Trophoblast cell (in vitro differentiated cells and primary cell): ENCODE results near the gene TPI1.
A peak's percentile ranks its signal among the peaks of the same experiment; 100 is the strongest.
"Not testable (repeated sequence)": the region's sequence is repeated elsewhere in the genome, so short reads cannot be mapped to it uniquely, and the experiment has no call there.

Source experiments
- DNase-seq, 2 donors: peaks; one replicate each; pipeline ENCODE4 v3.0.0-alpha.2; 2016
- H2AFZ ChIP-seq: 2 replicates; pipeline ENCODE4 v1.6.1; 2013; ENCODE audit warnings: low read length, moderate library complexity, mild to moderate bottlenecking; ENCODE audit not compliant: insufficient read depth, poor library complexity
- H2AK5ac ChIP-seq: 2 replicates; pipeline ENCODE4 v1.6.1; 2013; ENCODE audit warnings: mild to moderate bottlenecking, low read length
- H2BK120ac ChIP-seq: 2 replicates; pipeline ENCODE4 v1.6.1; 2013; ENCODE audit warnings: low read length, mild to moderate bottlenecking, moderate library complexity; ENCODE audit not compliant: insufficient read depth, poor library complexity
- H2BK12ac ChIP-seq: 2 replicates; pipeline ENCODE4 v1.6.1; 2013; ENCODE audit warnings: mild to moderate bottlenecking, low read length, moderate library complexity
- H2BK5ac ChIP-seq: 2 replicates; pipeline ENCODE4 v1.6.1; 2013; ENCODE audit warnings: low read length, low read depth, moderate library complexity, mild to moderate bottlenecking; ENCODE audit not compliant: poor library complexity
- H3K14ac ChIP-seq: 2 replicates; pipeline ENCODE4 v1.6.1; 2013; ENCODE audit warnings: mild to moderate bottlenecking, low read length
- H3K18ac ChIP-seq: 2 replicates; pipeline ENCODE4 v1.6.1; 2013; ENCODE audit warnings: mild to moderate bottlenecking, low read length
- H3K23ac ChIP-seq: 2 replicates; pipeline ENCODE4 v1.6.1; 2013; ENCODE audit warnings: low read length
- H3K27ac ChIP-seq: 2 replicates; pipeline ENCODE4 v1.5.1; 2013; ENCODE audit warnings: low read depth, mild to moderate bottlenecking, inconsistent platforms, low read length, moderate library complexity
- H3K27me3 ChIP-seq: 2 replicates; pipeline ENCODE4 v1.6.1; 2013; ENCODE audit warnings: inconsistent platforms, mild to moderate bottlenecking, low read length, moderate library complexity; ENCODE audit not compliant: insufficient read depth
- H3K36me3 ChIP-seq, 2 experiments: 1 replicate in 1 of 2; 2 replicates in 1 of 2; pipeline ENCODE4 v1.6.1; 2013; ENCODE audit warnings: low read length in 2 of 2, mild to moderate bottlenecking in 2 of 2, moderate library complexity in 1 of 2; ENCODE audit not compliant: insufficient read depth in 2 of 2, control insufficient read depth in 1 of 2
- H3K4ac ChIP-seq: 2 replicates; pipeline ENCODE4 v1.6.1; 2013; ENCODE audit warnings: low read depth, mild to moderate bottlenecking, low read length, moderate library complexity
- H3K4me1 ChIP-seq, 2 experiments: 1 replicate in 1 of 2; 2 replicates in 1 of 2; pipeline ENCODE4 v1.6.1; 2013; ENCODE audit warnings: low read length in 2 of 2, mild to moderate bottlenecking in 2 of 2, moderate library complexity in 1 of 2; ENCODE audit not compliant: insufficient read depth in 2 of 2, control insufficient read depth in 1 of 2
- H3K4me2 ChIP-seq: 2 replicates; pipeline ENCODE4 v1.6.1; 2013; ENCODE audit warnings: inconsistent platforms, mild to moderate bottlenecking, low read length, moderate library complexity
- H3K4me3 ChIP-seq: 2 replicates; pipeline ENCODE4 v1.5.1; 2013; ENCODE audit warnings: mild to moderate bottlenecking, low read depth, low read length, inconsistent platforms
- H3K79me1 ChIP-seq: one replicate; pipeline ENCODE4 v1.6.1; 2013; ENCODE audit warnings: low read length
- H3K79me2 ChIP-seq: 2 replicates; pipeline ENCODE4 v1.6.1; 2013; ENCODE audit warnings: low read length, mild to moderate bottlenecking; ENCODE audit not compliant: control insufficient read depth, insufficient read depth, poor library complexity
- H3K9ac ChIP-seq: 2 replicates; pipeline ENCODE4 v1.6.1; 2013; ENCODE audit warnings: mild to moderate bottlenecking, low read length
- H3K9me3 ChIP-seq: 2 replicates; pipeline ENCODE4 v1.6.1; 2013; ENCODE audit warnings: low read depth, mild to moderate bottlenecking, control low read depth, inconsistent platforms, low read length; ENCODE audit not compliant: insufficient read depth
- H4K12ac ChIP-seq: 2 replicates; pipeline ENCODE4 v1.6.1; 2013; ENCODE audit warnings: low read depth, mild to moderate bottlenecking, low read length, moderate library complexity
- H4K8ac ChIP-seq: 2 replicates; pipeline ENCODE4 v1.6.1; 2013; ENCODE audit warnings: low read depth, mild to moderate bottlenecking, low read length, moderate library complexity
- H4K91ac ChIP-seq: one replicate; pipeline ENCODE4 v1.6.1; 2013; ENCODE audit warnings: low read depth, mild to moderate bottlenecking, low read length, moderate library complexity
- WGBS: extraction: QIAGEN DNeasy Blood & Tissue Kit; methylation state at CpG from one replicate; pipeline ENCODE4 v1.1.7; 2013; ENCODE audit warnings: missing lambda C conversion rate; ENCODE audit not compliant: insufficient read length, insufficient coverage; ENCODE audit errors: extremely low coverage; 5-methylcytosine and 5-hydroxymethylcytosine counted together

Gene TPI1

GRCh38 chr12:6903722-6904121, 36.4 kb downstream of the TPI1 start:
- Histone ChIP-seq H3K18ac (no peak overlapping the region), H3K4me1 (peaks cover 4 to 6% of the 10 kb centered on the region in 2 experiments), H2BK120ac (no peak overlapping the region), H4K12ac (no peak overlapping the region), H3K9me3 (no peaks in the 10 kb centered on the region), H4K91ac (no peak overlapping the region), H4K8ac (no peak overlapping the region), H3K4me3 (no peak overlapping the region), H3K4me2 (no peak overlapping the region), H3K4ac (no peak overlapping the region), H3K27me3 (no peaks in the 10 kb centered on the region), H2AFZ (no peak overlapping the region), H3K36me3 (no peaks in the 10 kb centered on the region), H2AK5ac (no peak overlapping the region), H3K79me1 (peaks cover 8% of the 10 kb centered on the region), H3K79me2 (peaks cover 3% of the 10 kb centered on the region), H2BK12ac (no peak overlapping the region), H3K14ac (no peak overlapping the region), H2BK5ac (no peak overlapping the region), H3K23ac (no peak overlapping the region), H3K27ac (no peak overlapping the region), H3K9ac (no peak overlapping the region)
- no CpG with 5 or more reads among the region's 1 CpG for WGBS
- DNase-seq = no peak

- peak; percentile 91 to 96 for DNase-seq
- peak within 1 kb of the TSS; percentile 65 for H3K4me2 ChIP-seq
- H3K9me3 ChIP-seq = no peaks in the 10 kb centered on the region
- peak within 1 kb of the TSS; percentile 48 for H2AK5ac ChIP-seq
- WGBS = no CpG with 5 or more reads among the region's 34 CpGs
- H3K36me3 ChIP-seq = no peaks in the 10 kb centered on the region
- H3K14ac ChIP-seq = peak within 1 kb of the TSS; percentile 93
- H4K12ac ChIP-seq = peak within 1 kb of the TSS; percentile 87
- peak within 1 kb of the TSS; percentile 78 for H4K91ac ChIP-seq
- H3K4me3 ChIP-seq = peak within 1 kb of the TSS; percentile 76
- H3K79me2 ChIP-seq = peaks cover 3% of the 10 kb centered on the region
- peak within 1 kb of the TSS; percentile 56 for H2BK120ac ChIP-seq
- peaks cover 4 to 6% of the 10 kb centered on the region in 2 experiments for H3K4me1 ChIP-seq
- H2BK5ac ChIP-seq = peak within 1 kb of the TSS; percentile 41
- H3K27me3 ChIP-seq = no peaks in the 10 kb centered on the region
- H2AFZ ChIP-seq = peak within 1 kb of the TSS; percentile 86
- H3K9ac ChIP-seq = peak within 1 kb of the TSS; percentile 8
- H4K8ac ChIP-seq = peak within 1 kb of the TSS; percentile 94
- peak within 1 kb of the TSS; percentile 60 for H3K4ac ChIP-seq
- H3K23ac ChIP-seq = no peak within 1 kb of the TSS
- H2BK12ac ChIP-seq = no peak within 1 kb of the TSS
- H3K18ac ChIP-seq = peak within 1 kb of the TSS; percentile 67
- peaks cover 8% of the 10 kb centered on the region for H3K79me1 ChIP-seq
- H3K27ac ChIP-seq = no peak within 1 kb of the TSS
Measured at GRCh38 chr12:6904280-6905276, 37.2 kb downstream of the TPI1 start, which contains the start of gene LRRC23. LRRC23 (plus strand) TSS chr12:6904822; CDS start chr12:6905634, 812 bp downstream.

- H4K12ac ChIP-seq = peak overlapping the region; percentile 78
- H2AK5ac ChIP-seq = no peak overlapping the region
- no peak overlapping the region for H3K4ac ChIP-seq
- no peak overlapping the region for H2BK120ac ChIP-seq
- no peak overlapping the region for H3K14ac ChIP-seq
- H3K4me1 ChIP-seq = peaks cover 4 to 6% of the 10 kb centered on the region in 2 experiments
- DNase-seq = no peak
- no peak overlapping the region for H2BK5ac ChIP-seq
- peak overlapping the region; percentile 65 for H3K4me2 ChIP-seq
- no peak overlapping the region for H4K91ac ChIP-seq
- H3K18ac ChIP-seq = no peak overlapping the region
- WGBS = no CpG with 5 or more reads among the region's 5 CpGs
- peaks cover 8% of the 10 kb centered on the region for H3K79me1 ChIP-seq
- H3K9me3 ChIP-seq = no peaks in the 10 kb centered on the region
- no peak overlapping the region for H3K27ac ChIP-seq
- no peaks in the 10 kb centered on the region for H3K27me3 ChIP-seq
- peaks cover 3% of the 10 kb centered on the region for H3K79me2 ChIP-seq
- H2BK12ac ChIP-seq = no peak overlapping the region
- no peaks in the 10 kb centered on the region for H3K36me3 ChIP-seq
- H2AFZ ChIP-seq = no peak overlapping the region
- H3K23ac ChIP-seq = no peak overlapping the region
- H3K9ac ChIP-seq = no peak overlapping the region
- H3K4me3 ChIP-seq = no peak overlapping the region
- peak overlapping the region; percentile 94 for H4K8ac ChIP-seq
Measured at GRCh38 chr12:6905414-6906040, 38.2 kb downstream of the TPI1 start.

- H3K18ac ChIP-seq, H3K79me1 ChIP-seq, H3K79me2 ChIP-seq, H3K9ac ChIP-seq, DNase-seq, H4K8ac ChIP-seq, H3K27me3 ChIP-seq, H2AK5ac ChIP-seq, H3K9me3 ChIP-seq, H2BK12ac ChIP-seq, H3K23ac ChIP-seq, H3K4ac ChIP-seq, H4K91ac ChIP-seq, H3K36me3 ChIP-seq, H3K14ac ChIP-seq, H3K4me2 ChIP-seq, H2BK5ac ChIP-seq, H3K27ac ChIP-seq, H2BK120ac ChIP-seq, H4K12ac ChIP-seq, H3K4me1 ChIP-seq, H2AFZ ChIP-seq, H3K4me3 ChIP-seq: not testable (repeated sequence)
- no CpG with 5 or more reads among the region's 11 CpGs for WGBS
Measured at GRCh38 chr12:6908141-6908540, 40.8 kb downstream of the TPI1 start.
